Glutamatergic neuron (in vitro differentiated cells): ENCODE results near the gene SSH3. TPM values are rescaled to one million over a fixed set of nuclear protein-coding genes. Genes with fewer than 3 reads are reported as not detected.

ENCODE experiments used
- DNase-seq: peaks from one replicate; pipeline ENCODE4 v3.0.0; 2022
- H3K27ac Mint-ChIP-seq: one replicate; pipeline ENCODE4 v1.8.0; 2020; ENCODE audit warnings: mild to moderate bottlenecking, mixed read lengths, inconsistent platforms; ENCODE audit not compliant: unreplicated experiment
- H3K27me3 Mint-ChIP-seq: one replicate; pipeline ENCODE4 v1.8.0; 2020; ENCODE audit warnings: mild to moderate bottlenecking, moderate library complexity, mixed read lengths, inconsistent platforms; ENCODE audit not compliant: unreplicated experiment
- H3K36me3 Mint-ChIP-seq: one replicate; pipeline ENCODE4 v1.8.0; 2020; ENCODE audit warnings: mild to moderate bottlenecking, mixed read lengths, inconsistent platforms; ENCODE audit not compliant: unreplicated experiment
- H3K4me1 Mint-ChIP-seq: one replicate; pipeline ENCODE4 v1.8.0; 2020; ENCODE audit warnings: mild to moderate bottlenecking, low read depth, mixed read lengths, inconsistent platforms; ENCODE audit not compliant: unreplicated experiment
- H3K4me3 Mint-ChIP-seq: one replicate; pipeline ENCODE4 v1.8.0; 2020; ENCODE audit warnings: mild to moderate bottlenecking, mixed read lengths, inconsistent platforms; ENCODE audit not compliant: unreplicated experiment
- H3K9me3 Mint-ChIP-seq: one replicate; pipeline ENCODE4 v1.8.0; 2020; ENCODE audit warnings: mild to moderate bottlenecking, moderate library complexity, mixed read lengths, inconsistent platforms; ENCODE audit not compliant: unreplicated experiment
- CTCF ChIP-seq: fragments of 200-600 bp; sonication (generic); IDR thresholded peaks from one replicate; pipeline ENCODE4 v1.5.0; 2021; ENCODE audit not compliant: partially characterized antibody, unreplicated experiment
- total RNA-seq: library from RNA; stranded (reverse); fragmentation: NEBNext Ultra II Directional; extraction: Animal tissue kit (Norgen Biotek cat#: 25700); gene quantifications from one replicate; pipeline ENCODE4 v1.2.1, GENCODE V29; 2021; ENCODE audit not compliant: unreplicated experiment

The SSH3 gene
- total RNA-seq, 1 donor from 2014 or later = 8.3 TPM

DNA sequence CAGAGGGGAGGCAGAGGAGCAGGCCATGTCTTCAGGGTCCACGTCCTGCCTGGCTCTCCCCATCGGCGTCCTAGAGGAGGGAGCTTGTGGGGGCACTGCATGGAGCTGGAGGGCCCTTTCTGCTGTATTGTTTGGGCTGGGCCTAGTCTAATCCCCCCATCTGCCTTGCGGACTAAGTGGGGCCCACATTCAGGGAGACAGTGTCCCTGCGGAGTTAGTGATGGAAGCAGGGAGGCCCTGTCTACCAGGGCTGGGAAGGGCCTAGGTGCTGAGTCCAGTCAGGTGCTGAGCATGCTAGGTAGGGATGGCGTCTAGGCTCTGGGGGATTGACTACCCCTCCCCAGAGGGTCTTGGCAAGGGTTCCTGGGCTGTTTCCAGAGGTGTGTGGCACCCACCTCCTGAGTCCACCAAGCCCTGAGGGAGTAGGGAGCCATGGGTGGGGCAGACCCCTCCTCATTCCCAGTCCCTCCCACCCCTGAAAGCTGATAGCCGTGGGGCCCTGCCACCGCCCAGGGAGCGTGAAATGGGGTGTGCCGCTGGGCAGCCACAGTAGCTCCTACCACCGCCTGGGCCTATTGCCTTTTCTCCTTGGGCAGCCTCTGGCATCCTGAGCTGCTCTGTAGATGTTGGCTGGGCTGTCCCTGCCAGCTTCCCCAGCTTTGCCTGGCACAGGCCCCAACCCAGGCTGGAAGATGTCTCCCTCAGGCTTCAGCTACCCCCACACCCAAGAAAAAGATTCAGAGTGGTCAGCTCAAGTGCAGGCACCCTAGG is 51.9 kb downstream of the SSH3 start:
- Mint-ChIP-seq H3K27me3 (peaks cover 20% of the 10 kb centered on the region), H3K27ac (no peak overlapping the region), H3K9me3 (peaks cover 8% of the 10 kb centered on the region), H3K4me3 (no peak overlapping the region), H3K4me1 (peaks cover 11% of the 10 kb centered on the region), H3K36me3 (no peaks in the 10 kb centered on the region)
- no peak for TF ChIP-seq CTCF
- DNase-seq = no peak

DNA sequence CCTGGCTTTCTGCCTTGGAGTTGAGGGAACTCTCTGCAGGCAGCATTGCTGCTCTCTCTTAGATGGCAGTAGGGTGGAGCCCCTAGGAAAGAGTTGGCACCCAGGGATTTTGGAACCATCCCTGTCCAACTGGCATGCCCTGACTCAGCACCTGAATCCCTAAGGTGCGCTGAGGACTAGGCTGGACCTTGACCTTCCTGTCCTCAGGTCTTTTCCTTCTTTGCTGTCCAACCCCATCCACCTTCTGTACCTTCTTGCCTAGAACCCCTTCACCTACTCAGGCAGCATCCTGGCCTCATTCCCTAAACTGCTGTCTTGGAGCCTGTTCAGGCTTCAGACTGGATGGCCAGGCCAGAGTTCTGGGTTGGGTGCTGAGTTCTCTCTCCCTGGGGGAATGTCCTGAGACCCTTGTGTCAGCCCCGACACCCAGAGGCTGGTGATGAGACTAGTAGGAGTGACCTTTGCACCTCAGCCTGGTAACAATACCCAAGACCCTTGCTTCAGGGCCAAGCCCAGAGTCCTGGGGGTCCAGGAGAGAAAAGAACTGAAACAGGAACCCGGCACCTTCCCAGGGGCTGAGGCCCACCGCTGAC is 52.6 kb downstream of the SSH3 start:
- H3K9me3 Mint-ChIP-seq = peaks cover 8% of the 10 kb centered on the region
- peaks cover 20% of the 10 kb centered on the region for H3K27me3 Mint-ChIP-seq
- H3K27ac Mint-ChIP-seq = no peak overlapping the region
- H3K36me3 Mint-ChIP-seq = no peaks in the 10 kb centered on the region
- no peak for TF ChIP-seq CTCF
- peaks cover 11% of the 10 kb centered on the region for H3K4me1 Mint-ChIP-seq
- no peak for DNase-seq
- no peak overlapping the region for H3K4me3 Mint-ChIP-seq

DNA sequence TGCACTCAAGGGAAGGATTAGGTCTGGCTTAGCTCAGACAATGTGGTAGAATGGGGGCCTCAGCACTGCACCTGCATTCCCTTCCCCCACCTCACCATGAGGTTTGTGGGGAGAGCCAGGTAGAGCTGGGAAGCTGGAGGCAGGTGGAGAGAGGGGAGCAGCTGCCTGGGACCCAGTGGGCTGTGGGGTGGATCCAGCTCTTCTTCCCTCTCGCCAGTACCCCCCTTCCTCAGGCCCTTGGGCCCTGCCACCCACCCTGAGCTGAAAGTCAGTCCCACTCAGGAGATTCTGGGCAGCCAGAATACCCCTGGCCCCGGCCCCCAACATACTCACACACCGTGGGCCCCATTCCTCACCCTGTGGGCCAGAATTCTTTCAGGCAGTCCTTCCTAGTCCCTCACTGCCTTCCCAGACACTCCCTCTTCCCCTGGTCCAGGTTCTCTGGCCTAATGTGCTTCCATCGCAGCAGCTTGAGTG is 53.1 kb downstream of the SSH3 start:
- Mint-ChIP-seq H3K27ac (no peak overlapping the region), H3K27me3 (peaks cover 20% of the 10 kb centered on the region), H3K4me3 (no peak overlapping the region), H3K36me3 (no peaks in the 10 kb centered on the region), H3K4me1 (peaks cover 11% of the 10 kb centered on the region), H3K9me3 (peaks cover 8% of the 10 kb centered on the region)
- TF ChIP-seq CTCF = no peak
- DNase-seq = no peak

- peaks cover 9% of the 10 kb centered on the region for H3K9me3 Mint-ChIP-seq
- H3K36me3 Mint-ChIP-seq = no peaks in the 10 kb centered on the region
- DNase-seq = peak; percentile 80
- no peak overlapping the region for H3K27ac Mint-ChIP-seq
- peaks cover 20% of the 10 kb centered on the region for H3K27me3 Mint-ChIP-seq
- H3K4me3 Mint-ChIP-seq = no peak overlapping the region
- peaks cover 11% of the 10 kb centered on the region for H3K4me1 Mint-ChIP-seq
- peak; percentile 91 for TF ChIP-seq CTCF
Measured at GRCh38 chr11:67356864-67357561, 53.7 kb downstream of the SSH3 start.
